GM12864 (cell line): ENCODE measurements around the gene WDFY4.

Source experiments
- DNase-seq: peaks from one replicate; pipeline ENCODE4 v3.0.0-alpha.2; 2011; ENCODE audit warnings: low read depth
- H3K4me3 ChIP-seq: 2 replicates; pipeline ENCODE4 v1.5.1; 2011; ENCODE audit warnings: mild to moderate bottlenecking, low read depth, low read length, control low read depth
- CTCF ChIP-seq: IDR thresholded peaks from 2 replicates; pipeline ENCODE4 v1.5.1; 2011; ENCODE audit warnings: low read depth, mild to moderate bottlenecking, moderate library complexity, low read length, control low read depth, inconsistent platforms; ENCODE audit errors: missing control alignments

The WDFY4 gene

GRCh38 chr10:49010295-49010694 is 325.6 kb downstream of the WDFY4 start:
- no peak for DNase-seq
- no peak overlapping the region for H3K4me3 ChIP-seq
- TF ChIP-seq CTCF, result no peak

- DNase-seq, result no peak
- TF ChIP-seq CTCF, result no peak
- H3K4me3 ChIP-seq, result no peak overlapping the region
These were observed 326.2 kb downstream of the WDFY4 start for GRCh38 chr10:49010865-49011264.

GRCh38 chr10:49011756-49012155 is 327.1 kb downstream of the WDFY4 start:
- no peak for DNase-seq
- H3K4me3 ChIP-seq, result no peak overlapping the region
- TF ChIP-seq CTCF, result no peak

- no peak for DNase-seq
- no peak for TF ChIP-seq CTCF
- no peak overlapping the region for H3K4me3 ChIP-seq
These were observed 327.9 kb downstream of the WDFY4 start for GRCh38 chr10:49012603-49013002.

- no peak for TF ChIP-seq CTCF
- no peak for DNase-seq
- no peak overlapping the region for H3K4me3 ChIP-seq
These were observed 331.0 kb downstream of the WDFY4 start for GRCh38 chr10:49015700-49016099.

- TF ChIP-seq CTCF, result no peak
- H3K4me3 ChIP-seq, result no peak overlapping the region
- DNase-seq, result no peak
These were observed 337.0 kb downstream of the WDFY4 start for GRCh38 chr10:49021685-49022084.

GRCh38 chr10:49023071-49023470 is 338.4 kb downstream of the WDFY4 start:
- TF ChIP-seq CTCF, result no peak
- no peak overlapping the region for H3K4me3 ChIP-seq
- DNase-seq, result no peak
